Type B pancreatic cell (in vitro differentiated cells): Measurements from ENCODE around the gene MTF2. TPM values are rescaled to one million over a fixed set of nuclear protein-coding genes. Genes with fewer than 3 reads are reported as not detected.

Experiments used
- total RNA-seq: library from RNA; stranded (reverse); gene quantifications from 2 replicates; pipeline ENCODE4 v1.2.1, GENCODE V29; 2021; ENCODE audit warnings: low replicate concordance

The MTF2 gene
- total RNA-seq, 1 donor from 2014 or later, result 67.8 TPM

Other genes with a start within 250 kb of the MTF2 start
- 1,339 and 1,496 TPM in 2 replicates for gene RPL5, start 247.2 kb upstream of the MTF2 start, total RNA-seq
- 4.6 and 9.8 TPM in 2 replicates for gene DIPK1A, start 117.8 kb upstream of the MTF2 start, total RNA-seq
- gene TMED5, start 101.1 kb downstream of the MTF2 start, total RNA-seq, result 36.8 and 43.0 TPM in 2 replicates
- 5.4 and 13.3 TPM in 2 replicates for gene CCDC18, start 101.4 kb downstream of the MTF2 start, total RNA-seq